Neural progenitor cell (in vitro differentiated cells): ENCODE measurements around the gene GIN1.

Experiments
- EZH2 ChIP-seq: fragments of 200-600 bp; sonication (generic); IDR thresholded peaks from 2 replicates; pipeline ENCODE4 v1.6.1; 2017; ENCODE audit warnings: antibody characterized with exemption, mild to moderate bottlenecking, moderate library complexity
- EZH2phosphoT487 ChIP-seq: fragments of 200-600 bp; sonication (generic); IDR thresholded peaks from 2 replicates; pipeline ENCODE4 v1.6.1; 2017; ENCODE audit warnings: antibody characterized with exemption
- TF ChIP-seq, protein P1 (sequence below): fragments of 200-600 bp; sonication (generic); IDR thresholded peaks from 2 replicates; pipeline ENCODE4 v1.5.1; 2017; ENCODE audit warnings: antibody characterized with exemption, mild to moderate bottlenecking

DNA sequence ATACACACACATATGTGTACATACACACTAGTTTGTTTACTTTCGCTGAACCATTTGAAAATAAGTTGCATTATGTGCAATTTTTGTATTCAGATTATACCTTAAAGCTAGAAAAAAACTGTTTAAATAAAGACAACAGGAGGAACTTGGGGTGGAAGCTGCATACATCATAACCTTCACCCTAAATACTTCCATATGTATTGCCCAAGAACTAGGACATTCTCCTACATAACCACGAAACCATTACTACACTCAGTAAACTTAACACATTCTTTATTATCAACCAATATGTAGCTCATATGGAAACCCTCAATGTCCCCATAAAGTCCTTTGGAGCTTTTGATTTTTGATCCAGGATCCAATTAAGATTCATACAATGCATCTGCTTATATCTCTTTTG, 83.3 kb downstream of the GIN1 start:
- TF ChIP-seq, protein P1, sequence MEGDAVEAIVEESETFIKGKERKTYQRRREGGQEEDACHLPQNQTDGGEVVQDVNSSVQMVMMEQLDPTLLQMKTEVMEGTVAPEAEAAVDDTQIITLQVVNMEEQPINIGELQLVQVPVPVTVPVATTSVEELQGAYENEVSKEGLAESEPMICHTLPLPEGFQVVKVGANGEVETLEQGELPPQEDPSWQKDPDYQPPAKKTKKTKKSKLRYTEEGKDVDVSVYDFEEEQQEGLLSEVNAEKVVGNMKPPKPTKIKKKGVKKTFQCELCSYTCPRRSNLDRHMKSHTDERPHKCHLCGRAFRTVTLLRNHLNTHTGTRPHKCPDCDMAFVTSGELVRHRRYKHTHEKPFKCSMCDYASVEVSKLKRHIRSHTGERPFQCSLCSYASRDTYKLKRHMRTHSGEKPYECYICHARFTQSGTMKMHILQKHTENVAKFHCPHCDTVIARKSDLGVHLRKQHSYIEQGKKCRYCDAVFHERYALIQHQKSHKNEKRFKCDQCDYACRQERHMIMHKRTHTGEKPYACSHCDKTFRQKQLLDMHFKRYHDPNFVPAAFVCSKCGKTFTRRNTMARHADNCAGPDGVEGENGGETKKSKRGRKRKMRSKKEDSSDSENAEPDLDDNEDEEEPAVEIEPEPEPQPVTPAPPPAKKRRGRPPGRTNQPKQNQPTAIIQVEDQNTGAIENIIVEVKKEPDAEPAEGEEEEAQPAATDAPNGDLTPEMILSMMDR = no peak
- TF ChIP-seq EZH2 = no peak
- no peak for TF ChIP-seq EZH2phosphoT487
